H1 (cell line): ENCODE measurements around the gene COQ10B. TPM values are rescaled to one million over a fixed set of nuclear protein-coding genes. Genes with fewer than 3 reads are reported as not detected.

Source experiments
- CTCF ChIA-PET: fragments of 300-600 bp; sonication (Branson Sonifier 250); formaldehyde crosslinking; loops from one replicate; lab custom pipeline; 2021; ENCODE audit not compliant: partially characterized antibody; lab: Charles Lee
- POLR2A ChIA-PET: fragments of 300-600 bp; sonication (Branson Sonifier 250); formaldehyde crosslinking; loops from one replicate; lab custom pipeline; 2021; ENCODE audit warnings: inconsistent platforms; ENCODE audit not compliant: partially characterized antibody; lab: Charles Lee
- DNase-seq, 2 experiments: peaks; one replicate each; pipeline versions ENCODE4 v3.0.0 to v3.0.0-alpha.2; 2010 to 2022; ENCODE audit warnings: low spot score in 2 of 2, low read depth in 1 of 2, mixed read lengths in 1 of 2
- FAIRE-seq: peaks from 2 replicates; lab custom pipeline; 2011; peaks lifted over from hg19 to GRCh38; lab: Jason Lieb, UNC
- H2AFZ ChIP-seq: 2 replicates; pipeline ENCODE4 v1.8.1; 2012; ENCODE audit warnings: low read length, inconsistent platforms
- H2AK5ac ChIP-seq: 2 replicates; pipeline ENCODE4 v1.6.1; 2013; ENCODE audit warnings: low read depth, low read length
- H2BK120ac ChIP-seq: replicated peaks from 2 replicates; pipeline ENCODE3; 2013; ENCODE audit warnings: low read depth, low read length, inconsistent platforms
- H2BK12ac ChIP-seq: 2 replicates; pipeline ENCODE4 v1.6.1; 2013; ENCODE audit warnings: low read depth, low read length
- H2BK15ac ChIP-seq: 2 replicates; pipeline ENCODE4 v1.6.1; 2013; ENCODE audit warnings: low read length
- H2BK20ac ChIP-seq: 2 replicates; pipeline ENCODE4 v1.6.1; 2013; ENCODE audit warnings: low read length
- H2BK5ac ChIP-seq: 2 replicates; pipeline ENCODE4 v1.6.1; 2013; ENCODE audit warnings: low read depth, low read length
- H3K14ac ChIP-seq: 2 replicates; pipeline ENCODE4 v1.6.1; 2013; ENCODE audit warnings: inconsistent platforms; ENCODE audit not compliant: insufficient read length
- H3K18ac ChIP-seq: 2 replicates; pipeline ENCODE4 v1.6.1; 2013; ENCODE audit warnings: low read length; ENCODE audit errors: extremely low read depth
- H3K23ac ChIP-seq: 2 replicates; pipeline ENCODE4 v1.6.1; 2013; ENCODE audit warnings: inconsistent platforms; ENCODE audit not compliant: insufficient read length
- H3K23me2 ChIP-seq: 2 replicates; pipeline ENCODE4 v1.6.1; 2013; ENCODE audit warnings: low read depth, low read length
- H3K27ac ChIP-seq: 2 replicates; pipeline ENCODE4 v1.6.1; 2011; ENCODE audit warnings: low read depth, low read length, inconsistent platforms
- H3K27me3 ChIP-seq, 4 experiments: replicated peaks in 1 of 4; 1 replicate in 1 of 4; 2 replicates in 3 of 4; pipeline versions ENCODE4 v1.6.1 to v1.8.1; 2011 to 2013; ENCODE audit warnings: low read length in 3 of 4, mild to moderate bottlenecking in 3 of 4, inconsistent platforms in 2 of 4, mixed read lengths in 2 of 4, moderate library complexity in 1 of 4; ENCODE audit not compliant: control insufficient read depth in 3 of 4, insufficient read depth in 3 of 4; ENCODE audit errors: extremely low read depth in 1 of 4
- H3K36me3 ChIP-seq, 4 experiments: 2 replicates each; pipeline versions ENCODE4 v1.6.1 to v1.8.1; 2011 to 2013; ENCODE audit warnings: mild to moderate bottlenecking in 4 of 4, low read length in 3 of 4, moderate library complexity in 2 of 4, control low read depth in 1 of 4, inconsistent platforms in 1 of 4; ENCODE audit not compliant: insufficient read depth in 4 of 4, control insufficient read depth in 2 of 4
- H3K4ac ChIP-seq: replicated peaks from 2 replicates; pipeline ENCODE3; 2013; ENCODE audit warnings: low read length, low read depth, mixed read lengths, inconsistent platforms; ENCODE audit not compliant: insufficient read length
- H3K4me1 ChIP-seq, 4 experiments: replicated peaks in 1 of 4; 1 replicate in 1 of 4; 2 replicates in 3 of 4; pipeline versions ENCODE4 v1.6.1 to v1.8.1; 2011 to 2013; ENCODE audit warnings: low read length in 3 of 4, inconsistent platforms in 2 of 4, mixed read lengths in 1 of 4; ENCODE audit not compliant: insufficient read depth in 4 of 4, control insufficient read depth in 3 of 4
- H3K4me2 ChIP-seq, 2 experiments: 2 replicates each; pipeline versions ENCODE4 v1.6.1 to v1.8.1; 2011 to 2013; ENCODE audit warnings: low read depth in 2 of 2, low read length in 2 of 2, control low read depth in 1 of 2, inconsistent platforms in 1 of 2, mild to moderate bottlenecking in 1 of 2; ENCODE audit not compliant: insufficient read depth in 1 of 2
- H3K4me3 ChIP-seq, 4 experiments: fragments of 200-600, 300-600 bp in 1 of 4; sonication (generic), shearing (Covaris generic), sonication (Bioruptor Twin) in 1 of 4; 2 replicates each; pipeline versions ENCODE4 v1.5.1 to v1.8.1; 2011 to 2016; ENCODE audit warnings: low read length in 4 of 4, low read depth in 3 of 4, control low read depth in 2 of 4, inconsistent platforms in 2 of 4, mild to moderate bottlenecking in 2 of 4, mixed read lengths in 1 of 4, moderate library complexity in 1 of 4; ENCODE audit not compliant: insufficient read depth in 2 of 4; ENCODE audit errors: extremely low read depth in 1 of 4
- H3K56ac ChIP-seq: replicated peaks from 2 replicates; pipeline ENCODE3; 2013; ENCODE audit warnings: low read depth, mild to moderate bottlenecking, mixed read lengths, low read length, inconsistent platforms; ENCODE audit not compliant: insufficient read length
- H3K79me1 ChIP-seq: 2 replicates; pipeline ENCODE4 v1.6.1; 2013; ENCODE audit warnings: low read depth, low read length, control low read depth
- H3K79me2 ChIP-seq, 2 experiments: 2 replicates each; pipeline versions ENCODE4 v1.6.1 to v1.8.1; 2012 to 2013; ENCODE audit warnings: low read length in 2 of 2, mild to moderate bottlenecking in 2 of 2, inconsistent platforms in 1 of 2; ENCODE audit not compliant: insufficient read depth in 2 of 2, control insufficient read depth in 1 of 2
- H3K9ac ChIP-seq, 4 experiments: replicated peaks in 1 of 4; 1 replicate in 1 of 4; 2 replicates in 3 of 4; pipeline versions ENCODE4 v1.6.1 to v1.8.1; 2011 to 2013; ENCODE audit warnings: low read depth in 3 of 4, low read length in 3 of 4, control low read depth in 2 of 4, mild to moderate bottlenecking in 2 of 4, moderate library complexity in 2 of 4, inconsistent platforms in 1 of 4; ENCODE audit errors: extremely low read depth in 1 of 4
- H3K9me3 ChIP-seq, 2 experiments: 2 replicates each; pipeline versions ENCODE4 v1.6.1 to v1.8.1; 2012 to 2013; ENCODE audit warnings: mild to moderate bottlenecking in 2 of 2, moderate library complexity in 2 of 2, control low read depth in 1 of 2, inconsistent platforms in 1 of 2, low read depth in 1 of 2, low read length in 1 of 2, mixed read lengths in 1 of 2; ENCODE audit not compliant: insufficient read depth in 2 of 2
- H4K20me1 ChIP-seq, 2 experiments: replicated peaks in 1 of 2; 2 replicates each; pipeline versions ENCODE3 to v1.8.1; 2011 to 2013; ENCODE audit warnings: inconsistent platforms in 2 of 2, low read length in 2 of 2, mild to moderate bottlenecking in 1 of 2; ENCODE audit not compliant: insufficient read depth in 2 of 2, control insufficient read depth in 1 of 2
- H4K5ac ChIP-seq: 2 replicates; pipeline ENCODE4 v1.6.1; 2013; ENCODE audit warnings: low read length, low read depth, mixed read lengths, inconsistent platforms; ENCODE audit not compliant: insufficient read length
- H4K8ac ChIP-seq: 2 replicates; pipeline ENCODE4 v1.8.0; 2013; ENCODE audit warnings: mild to moderate bottlenecking, moderate library complexity, low read length, inconsistent platforms; ENCODE audit not compliant: insufficient read depth; ENCODE audit errors: extremely low read depth
- H4K91ac ChIP-seq: replicated peaks from 2 replicates; pipeline ENCODE3; 2013; ENCODE audit warnings: low read length, mixed read lengths, inconsistent platforms; ENCODE audit not compliant: insufficient read length
- POLR2A ChIP-seq, 2 experiments: IDR thresholded peaks; 1 replicate in 1 of 2; 2 replicates in 1 of 2; pipeline ENCODE4 v1.6.1; 2011; ENCODE audit warnings: low read depth in 2 of 2, low read length in 2 of 2, mild to moderate bottlenecking in 2 of 2; ENCODE audit errors: control extremely low read depth in 1 of 2
- TAF1 ChIP-seq: IDR thresholded peaks from 2 replicates; pipeline ENCODE4 v1.6.1; 2011; ENCODE audit warnings: mild to moderate bottlenecking, low read depth, low read length
- WGBS, 2 experiments: shearing (Covaris generic) in 1 of 2; methylation state at CpG; one replicate each; pipeline versions ENCODE4 v1.1.6 to v1.1.7; 2013 to 2015; ENCODE audit warnings: low lambda C conversion rate in 2 of 2, mixed read lengths in 2 of 2, inconsistent platforms in 1 of 2, low coverage in 1 of 2, missing lambda C conversion rate in 1 of 2; ENCODE audit not compliant: insufficient replicate concordance in 2 of 2, insufficient coverage in 1 of 2, insufficient read length in 1 of 2; ENCODE audit errors: extremely low coverage in 1 of 2, missing lambda C conversion rate in 1 of 2; 5-methylcytosine and 5-hydroxymethylcytosine counted together
- polyA plus RNA-seq, 7 experiments: library from polyadenylated mRNA; depleted of rRNA in 3 of 7; stranded (reverse) in 5 of 7; unstranded in 2 of 7; fragments of >200 nt in 5 of 7; fragments of 200-250 nt in 2 of 7; gene quantifications; 1 replicate in 5 of 7; 2 replicates in 1 of 7; 4 replicates in 1 of 7; pipeline versions ENCODE4 v1.2.1 to v1.2.3, GENCODE V29; 2011 to 2013; ENCODE audit warnings: missing spikeins in 2 of 7, mixed read lengths in 2 of 7
- total RNA-seq: library from RNA; stranded (reverse); fragmentation: NEBNext Ultra II Directional; extraction: Animal tissue kit (Norgen Biotek cat#: 25700); gene quantifications from 2 replicates; pipeline ENCODE4 v1.2.1, GENCODE V29; 2021

The COQ10B gene
- total and polyA plus RNA-seq, 2 of the 8 experiments (the other 6 are each of a cell fraction or from before 2014, with no cell fraction given) = 1.9 to 17.3 TPM

- no peak overlapping the region for H2BK5ac ChIP-seq
- H2AK5ac ChIP-seq = no peak overlapping the region
- no peak overlapping the region for H2BK20ac ChIP-seq
- H3K56ac ChIP-seq = no peak overlapping the region
- peaks cover 31 to 96% (median 67%) of the 10 kb centered on the region in 4 experiments for H3K36me3 ChIP-seq
- no peak overlapping the region for H4K91ac ChIP-seq
- no peaks in the 10 kb centered on the region; the same call in 1 of the 2 replicates for H3K79me1 ChIP-seq
- no peak overlapping the region for H2BK120ac ChIP-seq
- H3K14ac ChIP-seq = no peak overlapping the region
- peaks cover 2 to 8% of the 10 kb centered on the region in 2 experiments for H4K20me1 ChIP-seq
- H2BK12ac ChIP-seq = no peak overlapping the region
- H3K23me2 ChIP-seq = no peaks in the 10 kb centered on the region
- H3K4me1 ChIP-seq = no peaks in the 10 kb centered on the region
- WGBS, 2 experiments = 92% methylated on average over 1 of the region's 1 CpG; no CpG with 5 or more reads in 1 of the 2 experiments
- H3K27ac ChIP-seq = no peak overlapping the region
- TF ChIP-seq POLR2A (IDR thresholded peaks at IDR 0.05; ENCODE audit: control extremely low read depth in 1 of 2, low read depth in 2 of 2, low read length in 2 of 2) (0 out of 3 replicates have a peak, but pooled peaks of 1 of the 2 experiments have one; percentile 36), TAF1 (no peak)
- FAIRE-seq (no peak), DNase-seq (no peak)
- H3K4me2 ChIP-seq = no peak overlapping the region
- no peak overlapping the region for H2AFZ ChIP-seq
- H3K79me2 ChIP-seq = peaks cover 0 to 29% of the 10 kb centered on the region in 2 experiments; a peak in 3 of 4 replicates
- no peaks in the 10 kb centered on the region for H3K27me3 ChIP-seq
- H3K9me3 ChIP-seq = no peaks in the 10 kb centered on the region
- no peak overlapping the region for H3K18ac ChIP-seq
- H3K4ac ChIP-seq = no peak overlapping the region
- POLR2A ChIA-PET = interaction anchor here (1.2 to 2.2 kb wide), 4 partner anchors 9 to 73 kb away, joined by 3 to 7 read pairs (median 4); partner anchors contain the start of gene SF3B1
- no peak overlapping the region for H3K23ac ChIP-seq
- H3K9ac ChIP-seq = no peak overlapping the region
- no peak overlapping the region for H4K5ac ChIP-seq
- CTCF ChIA-PET = interaction anchor here (0.9 kb wide), 1 partner anchor 44 kb away, joined by 3 read pairs; no protein-coding TSS in a partner anchor
- no peak overlapping the region for H3K4me3 ChIP-seq
- no peak overlapping the region for H2BK15ac ChIP-seq
- H4K8ac ChIP-seq = no peak overlapping the region
Measured at GRCh38 chr2:197416268-197416667, 37.1 kb upstream of the COQ10B start.
